CD1c-positive myeloid dendritic cell (primary cell): ENCODE measurements around the gene BEND5.

Source experiments
- DNase-seq: peaks from one replicate; pipeline ENCODE4 v3.0.0-alpha.2; 2016; ENCODE audit errors: extremely low spot score

The BEND5 gene

GRCh38 chr1:48761986-48762385 is 14.7 kb downstream of the BEND5 start:
- no peak for DNase-seq

DNA sequence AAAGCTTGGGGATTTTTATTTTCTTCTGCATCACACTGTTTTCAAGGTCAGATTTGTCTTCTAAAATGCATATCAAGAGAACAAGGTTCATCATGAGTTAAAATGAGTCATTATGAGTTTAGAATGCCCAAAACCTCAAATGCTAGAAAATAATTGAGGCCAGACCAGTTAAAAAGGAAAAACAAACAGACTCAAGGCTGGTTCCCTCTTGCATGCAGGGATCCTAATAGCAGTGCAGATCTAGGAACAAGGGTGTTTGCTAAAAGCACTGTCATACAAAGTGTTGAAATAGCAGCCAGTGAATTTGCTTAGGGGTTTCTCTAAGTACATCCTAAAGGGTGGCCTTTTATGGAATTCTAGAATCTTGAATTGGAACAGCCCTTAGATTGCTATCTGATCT is 15.3 kb downstream of the BEND5 start:
- no peak for DNase-seq

DNA sequence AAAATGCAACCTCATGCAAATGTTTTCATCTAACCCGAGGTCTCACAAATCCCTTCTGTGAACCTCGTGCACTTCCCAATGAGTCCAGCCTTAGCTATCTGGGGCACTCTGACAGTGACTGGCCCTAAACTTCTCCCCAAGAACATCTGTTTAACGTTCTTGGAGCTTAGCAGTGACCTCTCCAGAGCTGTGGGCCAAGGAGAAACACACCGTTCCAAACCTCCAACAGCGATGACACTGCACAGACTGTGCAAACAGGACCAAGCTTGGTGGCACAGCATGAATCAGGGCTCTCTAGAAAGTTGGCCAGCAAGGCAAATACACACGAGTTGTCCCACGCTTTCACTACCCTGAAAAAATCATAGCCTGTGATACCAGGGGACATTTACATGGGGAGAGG is 15.8 kb downstream of the BEND5 start:
- no peak for DNase-seq

DNA sequence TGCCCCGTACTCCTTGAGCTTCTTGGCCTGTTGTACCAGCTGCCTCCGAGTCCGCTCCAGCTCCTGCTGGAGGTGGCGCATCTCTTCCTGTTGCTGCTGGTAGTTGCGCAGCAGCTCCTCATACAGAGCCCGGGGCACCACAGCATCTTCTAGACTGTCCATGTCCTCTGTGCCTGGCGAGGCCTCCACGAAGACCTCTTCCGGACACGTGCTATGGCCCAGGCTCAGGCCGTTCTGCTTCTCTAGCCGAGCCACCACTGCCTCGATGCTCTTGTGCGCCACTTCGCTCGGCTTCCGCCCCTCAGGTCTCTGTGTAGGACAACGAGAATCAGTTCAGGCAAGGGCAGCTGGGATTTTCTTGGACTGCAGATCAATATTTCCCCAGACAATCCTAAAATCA is 17.7 kb downstream of the BEND5 start:
- no peak for DNase-seq

- DNase-seq, result no peak
These were observed 19.3 kb downstream of the BEND5 start for GRCh38 chr1:48757363-48757762.

DNA sequence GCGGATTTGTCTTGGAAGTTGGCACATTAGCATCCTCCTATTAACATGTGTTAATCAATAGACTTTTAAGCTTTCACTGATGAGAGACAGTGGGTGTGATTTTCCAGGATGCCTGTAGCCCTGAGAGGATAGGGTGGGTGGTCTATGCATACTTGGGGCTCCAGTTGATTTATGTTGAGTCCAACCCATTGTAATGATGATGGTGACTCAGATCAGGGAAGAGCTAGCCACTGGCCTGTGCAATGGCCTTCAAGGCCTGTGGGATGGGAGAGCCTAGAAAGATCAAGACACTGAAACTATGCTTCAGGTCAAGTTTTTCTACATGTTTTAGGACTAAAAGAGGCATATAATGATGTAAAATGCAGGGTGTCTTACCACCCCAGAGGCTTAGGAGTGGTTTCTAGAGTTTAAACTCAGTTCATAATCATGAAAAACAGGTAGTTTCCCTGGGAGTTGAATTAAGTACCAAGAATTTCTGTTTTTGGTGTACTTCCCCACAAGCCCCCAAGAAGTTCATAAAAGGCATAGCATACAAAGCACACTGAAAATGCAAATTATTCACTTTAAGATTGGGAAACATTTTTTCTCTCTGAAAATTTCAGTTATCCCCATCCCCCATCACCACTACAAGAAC is 19.9 kb downstream of the BEND5 start:
- no peak for DNase-seq

- DNase-seq, result no peak
These were observed 23.4 kb downstream of the BEND5 start for GRCh38 chr1:48753293-48753692.

DNA sequence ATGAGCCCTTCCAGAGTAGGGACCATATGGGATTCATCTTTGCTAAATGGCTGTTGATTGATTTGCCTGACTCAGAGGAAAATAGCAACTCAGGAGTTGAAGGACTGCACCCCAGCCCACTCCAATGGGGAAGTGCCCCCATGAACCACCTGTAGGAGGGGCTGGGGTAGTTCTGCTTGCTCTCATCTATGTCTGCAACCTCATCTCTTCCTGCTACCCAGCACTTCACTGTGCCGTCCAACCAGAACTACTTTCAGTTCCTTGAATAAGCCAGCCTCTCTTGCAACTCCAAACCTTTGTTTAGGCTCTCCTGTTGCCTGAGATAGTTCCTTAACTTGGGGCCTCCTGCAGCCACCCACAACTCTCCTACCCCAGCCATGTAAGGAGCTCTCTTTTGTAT is 26.6 kb downstream of the BEND5 start:
- peak; percentile 63 for DNase-seq

DNA sequence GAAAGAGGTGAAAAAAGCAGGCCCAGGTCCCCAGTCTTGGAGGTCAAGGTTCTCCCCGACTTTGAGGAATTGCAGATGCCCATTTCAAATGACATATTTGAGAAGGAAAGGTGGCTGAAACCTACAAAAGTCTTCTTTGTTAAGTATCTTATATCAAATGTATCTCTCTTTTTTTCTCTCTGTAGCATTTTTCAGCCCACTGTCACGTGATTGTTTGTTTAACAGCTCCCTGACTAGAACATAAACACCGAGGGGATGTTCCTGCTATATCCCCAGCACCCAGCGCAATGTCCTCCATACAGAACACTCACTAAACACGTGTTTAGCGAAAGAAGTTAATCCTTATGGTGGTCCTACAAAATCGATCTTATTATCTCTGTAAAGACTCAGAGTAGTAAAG is 27.6 kb downstream of the BEND5 start:
- DNase-seq, result no peak

DNA sequence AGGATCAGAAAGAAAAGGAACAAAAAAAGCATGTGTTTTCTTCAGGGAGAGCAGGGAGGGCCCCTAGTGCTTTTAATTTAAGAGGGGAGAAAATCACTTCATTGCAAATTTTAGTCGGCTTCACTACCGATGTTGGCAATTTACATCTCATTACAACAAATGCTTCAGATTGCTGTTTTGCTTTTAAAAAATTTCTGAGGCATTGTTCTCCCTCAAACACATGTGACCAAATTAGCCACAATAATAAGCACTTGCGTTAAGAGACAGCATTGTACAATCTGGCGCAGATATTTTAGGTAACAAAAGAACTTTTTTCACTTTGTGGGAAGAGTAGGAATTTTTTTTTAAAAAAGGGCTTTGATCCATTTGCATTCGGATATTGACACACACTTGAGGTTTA is 29.8 kb downstream of the BEND5 start:
- DNase-seq, result no peak

DNA sequence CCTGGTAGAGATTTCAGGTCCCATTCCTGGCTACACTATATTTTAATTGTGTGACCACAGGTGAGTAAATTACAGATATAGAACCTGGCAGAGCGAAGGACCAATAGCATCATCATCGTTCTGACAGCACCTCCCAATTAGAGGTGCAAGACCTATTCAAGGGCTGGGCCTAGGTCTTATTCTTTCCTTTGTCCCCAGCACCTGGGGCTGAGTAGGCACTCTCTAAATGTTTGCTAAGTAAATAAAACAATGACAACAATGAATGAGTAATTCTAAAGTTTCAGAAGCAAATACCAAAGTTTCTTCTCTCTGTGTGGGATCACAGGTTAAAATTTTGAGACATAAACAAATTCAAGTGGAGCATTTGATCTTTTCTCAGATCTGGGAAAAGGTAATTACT is 32.7 kb downstream of the BEND5 start:
- no peak for DNase-seq

DNA sequence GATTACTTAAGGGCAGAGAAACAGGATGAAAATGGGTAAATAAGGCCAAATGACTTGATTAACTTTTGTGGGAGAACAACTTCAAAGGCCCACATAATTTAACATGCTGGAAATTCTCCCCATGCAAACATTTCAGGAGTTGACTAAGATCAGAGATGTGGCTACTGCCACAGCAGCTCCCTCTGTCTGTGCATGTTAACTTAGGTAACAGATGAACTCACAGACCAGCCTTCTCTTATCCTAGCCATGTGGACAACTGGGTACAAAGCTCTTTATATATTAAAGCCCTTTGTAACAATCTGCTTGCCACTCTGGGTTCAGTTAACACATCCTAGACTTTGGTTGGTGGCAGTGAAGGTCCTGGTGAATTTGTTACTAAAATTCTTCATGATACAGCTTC is 33.2 kb downstream of the BEND5 start:
- no peak for DNase-seq

DNA sequence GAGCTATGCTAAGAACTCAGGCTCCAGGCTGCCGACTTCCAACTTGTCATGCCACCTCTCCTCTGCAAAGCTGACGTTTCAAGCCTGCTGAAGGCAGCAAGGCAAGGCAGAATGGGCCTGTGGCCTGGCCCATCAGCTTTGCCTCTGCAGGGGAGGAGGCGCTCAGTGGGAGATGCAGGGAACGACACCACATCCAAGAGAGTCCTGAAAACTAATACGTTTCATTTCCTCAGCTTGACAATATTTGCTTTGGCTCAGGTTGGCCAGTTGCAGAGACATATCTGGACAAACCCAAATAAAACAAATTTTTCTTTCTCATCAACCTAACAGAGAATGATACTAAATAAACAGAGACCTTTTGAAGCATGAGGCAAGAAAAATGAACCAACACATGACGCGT is 35.3 kb downstream of the BEND5 start:
- DNase-seq, result no peak

DNA sequence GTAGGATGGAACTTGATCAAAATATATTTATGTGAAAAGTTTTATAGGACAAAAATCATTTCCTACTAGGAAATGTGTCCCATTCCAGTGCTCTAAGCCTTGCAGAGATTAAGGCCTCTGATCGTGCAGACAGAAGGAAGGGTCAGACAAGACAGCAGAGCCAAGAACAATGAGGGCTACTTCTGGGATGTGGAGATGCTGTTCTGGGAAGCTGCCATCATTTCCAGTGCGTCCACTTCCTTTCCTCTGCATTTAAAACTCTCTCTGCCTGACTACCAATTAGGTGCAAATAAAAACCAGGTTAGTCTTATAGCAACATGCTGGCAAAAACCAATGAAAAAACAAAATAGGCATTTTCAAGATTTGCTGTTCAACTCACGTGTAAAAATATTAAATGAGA is 36.1 kb downstream of the BEND5 start:
- no peak for DNase-seq

DNA sequence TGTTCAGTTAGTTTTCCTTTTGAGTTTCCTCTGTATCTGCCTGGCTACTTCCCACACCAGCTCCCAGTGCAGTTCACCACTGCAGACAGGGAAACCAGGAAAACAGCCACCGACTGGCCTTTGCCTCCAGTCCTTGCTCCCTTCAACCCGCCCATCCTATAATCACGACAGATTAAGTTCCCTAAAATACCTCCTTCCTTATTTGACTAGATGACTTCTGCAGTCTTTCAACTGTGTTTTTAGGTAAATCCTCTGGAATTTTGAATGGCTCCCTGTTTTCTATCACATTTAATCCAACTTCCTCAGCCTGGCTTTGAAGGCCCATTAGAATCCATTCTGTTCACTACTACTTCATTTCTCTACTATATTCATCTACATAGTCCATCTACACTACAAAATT is 37.6 kb downstream of the BEND5 start:
- DNase-seq, result peak; percentile 11

- DNase-seq, result peak; percentile 65
These were observed 38.3 kb downstream of the BEND5 start for GRCh38 chr1:48738356-48738755.

DNA sequence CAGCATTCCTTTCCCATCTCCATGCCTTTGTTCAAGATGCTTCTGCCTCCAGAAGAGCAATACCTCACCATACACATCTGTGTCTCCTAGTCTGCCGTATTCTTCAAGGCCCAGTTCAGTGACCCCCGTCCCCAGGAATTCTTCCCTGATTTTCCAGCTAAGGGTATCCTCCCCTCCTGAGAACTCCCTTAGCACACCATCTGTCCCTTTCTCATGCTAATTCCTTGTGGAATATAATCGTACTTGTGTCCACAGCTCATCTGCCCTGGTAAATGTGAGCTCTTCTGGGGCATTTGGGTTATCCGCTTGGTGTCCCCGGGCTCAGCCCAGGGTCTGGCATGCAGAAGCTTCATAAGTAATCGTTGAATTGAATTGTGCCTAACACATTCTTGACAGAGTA is 40.9 kb downstream of the BEND5 start:
- DNase-seq, result no peak

GRCh38 chr1:48730164-48730910 is 46.4 kb downstream of the BEND5 start:
- DNase-seq, result no peak

GRCh38 chr1:48728584-48728983 is 48.1 kb downstream of the BEND5 start:
- DNase-seq, result no peak

- no peak for DNase-seq
These were observed 50.0 kb downstream of the BEND5 start for GRCh38 chr1:48726557-48727215.

DNA sequence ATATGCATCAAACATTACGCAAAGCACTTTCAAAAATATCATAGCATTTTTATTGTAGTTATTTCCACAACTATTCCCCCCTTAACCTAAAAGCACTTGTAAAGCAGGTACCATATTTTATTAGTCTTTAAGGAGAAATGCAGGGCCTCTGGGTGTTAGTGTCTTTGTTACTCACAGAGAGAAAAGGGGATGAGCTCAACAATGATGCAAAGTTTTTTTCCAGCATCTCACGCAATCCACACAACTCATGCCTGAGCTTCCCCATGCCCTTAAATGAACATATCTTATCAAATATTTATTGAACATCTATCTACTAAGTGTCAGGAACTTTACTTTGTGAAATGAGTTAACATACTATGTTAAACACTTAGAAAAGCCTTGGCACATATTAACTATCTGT is 50.6 kb downstream of the BEND5 start:
- no peak for DNase-seq

DNA sequence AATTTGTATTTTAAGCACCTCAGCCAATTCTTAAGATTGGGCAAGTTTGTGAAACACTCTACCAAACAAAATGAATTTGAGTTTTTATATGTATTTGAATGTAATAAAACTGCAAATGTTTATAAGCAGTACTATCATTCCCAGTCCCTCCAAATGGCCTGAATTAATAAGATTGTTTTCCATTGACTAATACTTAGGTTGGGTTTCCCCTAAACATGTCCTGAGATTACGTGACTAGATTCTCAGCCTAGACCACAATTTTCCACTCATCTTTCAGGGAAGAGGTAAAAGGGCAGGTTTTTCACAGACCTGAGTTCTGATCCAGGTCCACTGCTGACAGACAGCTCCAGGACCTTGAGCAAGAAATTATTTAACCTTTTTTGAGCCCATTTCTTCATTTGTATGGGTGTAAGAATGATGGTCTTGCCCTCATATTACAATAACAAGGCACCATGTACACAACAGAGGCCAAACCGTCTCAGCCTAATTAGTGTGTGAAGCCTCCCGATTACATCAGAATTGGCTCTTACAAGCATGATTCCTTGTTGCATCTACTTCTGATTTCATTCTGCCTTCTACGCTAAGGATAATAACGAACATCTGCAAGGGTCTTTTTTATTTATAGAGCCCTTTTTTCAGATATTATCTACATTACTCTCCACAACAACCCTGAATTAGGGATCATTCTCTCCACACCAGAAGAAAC is 51.2 kb downstream of the BEND5 start:
- no peak for DNase-seq

GRCh38 chr1:48720929-48721328 is 55.8 kb downstream of the BEND5 start:
- no peak for DNase-seq
